Measurements from ENCODE around the gene ANKH. TPM values are rescaled to one million over a fixed set of nuclear protein-coding genes. Genes with fewer than 3 reads are reported as not detected.

The ANKH gene
- total and polyA plus RNA-seq, 2 donors (not counting 1 experiment from before 2014, with no cell fraction given), result 13.7 to 71.1 TPM

GRCh38 chr5:14893381-14893780, 21.8 kb upstream of the ANKH start:
- POLR2A ChIA-PET, result no interaction called here
- no peaks in the 10 kb centered on the region for H4K20me1 ChIP-seq (ENCODE audit: control insufficient read depth, insufficient read depth, low read length, poor library complexity, severe bottlenecking)
- H3K27ac Mint-ChIP-seq, result no peak overlapping the region
- peaks cover 14% of the 10 kb centered on the region for H3K27me3 Mint-ChIP-seq
- no peaks in the 10 kb centered on the region for H3K4me1 ChIP-seq (ENCODE audit: control insufficient read depth in 2 of 2, insufficient read depth in 2 of 2, low read length in 2 of 2)
- CTCF ChIA-PET, result no interaction called here
- TF ChIP-seq, protein P1, sequence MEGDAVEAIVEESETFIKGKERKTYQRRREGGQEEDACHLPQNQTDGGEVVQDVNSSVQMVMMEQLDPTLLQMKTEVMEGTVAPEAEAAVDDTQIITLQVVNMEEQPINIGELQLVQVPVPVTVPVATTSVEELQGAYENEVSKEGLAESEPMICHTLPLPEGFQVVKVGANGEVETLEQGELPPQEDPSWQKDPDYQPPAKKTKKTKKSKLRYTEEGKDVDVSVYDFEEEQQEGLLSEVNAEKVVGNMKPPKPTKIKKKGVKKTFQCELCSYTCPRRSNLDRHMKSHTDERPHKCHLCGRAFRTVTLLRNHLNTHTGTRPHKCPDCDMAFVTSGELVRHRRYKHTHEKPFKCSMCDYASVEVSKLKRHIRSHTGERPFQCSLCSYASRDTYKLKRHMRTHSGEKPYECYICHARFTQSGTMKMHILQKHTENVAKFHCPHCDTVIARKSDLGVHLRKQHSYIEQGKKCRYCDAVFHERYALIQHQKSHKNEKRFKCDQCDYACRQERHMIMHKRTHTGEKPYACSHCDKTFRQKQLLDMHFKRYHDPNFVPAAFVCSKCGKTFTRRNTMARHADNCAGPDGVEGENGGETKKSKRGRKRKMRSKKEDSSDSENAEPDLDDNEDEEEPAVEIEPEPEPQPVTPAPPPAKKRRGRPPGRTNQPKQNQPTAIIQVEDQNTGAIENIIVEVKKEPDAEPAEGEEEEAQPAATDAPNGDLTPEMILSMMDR (IDR thresholded peaks at IDR 0.05), result no peak
- no peak for TF ChIP-seq EZH2 (IDR thresholded peaks at IDR 0.05; ENCODE audit: borderline replicate concordance, insufficient read depth, low read depth, low read length, poor library complexity, severe bottlenecking)
- no peaks in the 10 kb centered on the region for H3K9me3 ChIP-seq (ENCODE audit: control extremely low read depth in 1 of 3, control insufficient read depth in 2 of 3, insufficient read depth in 1 of 3, low read length in 2 of 3)
- no peak overlapping the region for H3K27ac ChIP-seq (ENCODE audit: low read length in 2 of 2)
- H3K4me3 Mint-ChIP-seq, result no peak overlapping the region
- H3K79me2 ChIP-seq (ENCODE audit: control insufficient read depth, insufficient read depth, low read length), result no peaks in the 10 kb centered on the region
- DNase-seq (no peak), ATAC-seq (ENCODE audit: low read depth) (no peak)
- no peak overlapping the region for H3K4me2 ChIP-seq (replicated peaks; ENCODE audit: low read depth, low read length, poor library complexity, severe bottlenecking)
- no peak overlapping the region for H3K9ac ChIP-seq (ENCODE audit: low read length)
- H2AFZ ChIP-seq (ENCODE audit: insufficient read depth, low read depth, low read length, poor library complexity, severe bottlenecking), result no peak overlapping the region
- no peaks in the 10 kb centered on the region for H3K36me3 ChIP-seq (replicated peaks in 1 of 2; ENCODE audit: control extremely low read depth in 1 of 2, control insufficient read depth in 1 of 2, extremely low read depth in 1 of 2, insufficient read depth in 2 of 2, low read length in 1 of 2)
- no peak overlapping the region for H3K4me3 ChIP-seq (ENCODE audit: control extremely low read depth in 1 of 5, extremely low read depth in 1 of 5, insufficient read depth in 1 of 5, low read depth in 2 of 5, low read length in 4 of 5)
- H3K4me1 Mint-ChIP-seq, result no peaks in the 10 kb centered on the region
- intact Hi-C loops (cut with micrococcal nuclease), result no loop called here
- H3K9me3 Mint-ChIP-seq (ENCODE audit: insufficient read depth), result no peaks in the 10 kb centered on the region
- no peaks in the 10 kb centered on the region for H3K27me3 ChIP-seq (replicated peaks in 1 of 4; ENCODE audit: control extremely low read depth in 1 of 4, control insufficient read depth in 3 of 4, insufficient read depth in 4 of 4, low read length in 3 of 4)

GRCh38 chr5:14890846-14891245, 19.3 kb upstream of the ANKH start:
- TF ChIP-seq EZH2 (IDR thresholded peaks at IDR 0.05; ENCODE audit: borderline replicate concordance, insufficient read depth, low read depth, low read length, poor library complexity, severe bottlenecking), result no peak
- TF ChIP-seq, protein P1 (IDR thresholded peaks at IDR 0.05), result no peak
- Histone ChIP-seq H3K4me1 (ENCODE audit: control insufficient read depth in 2 of 2, insufficient read depth in 2 of 2, low read length in 2 of 2) (no peaks in the 10 kb centered on the region), H3K27ac (ENCODE audit: low read length in 2 of 2) (no peak overlapping the region), H4K20me1 (ENCODE audit: control insufficient read depth, insufficient read depth, low read length, poor library complexity, severe bottlenecking) (no peaks in the 10 kb centered on the region), H3K4me2 (replicated peaks; ENCODE audit: low read depth, low read length, poor library complexity, severe bottlenecking) (no peak overlapping the region), H3K9me3 (ENCODE audit: control extremely low read depth in 1 of 3, control insufficient read depth in 2 of 3, insufficient read depth in 1 of 3, low read length in 2 of 3) (no peaks in the 10 kb centered on the region), H3K36me3 (replicated peaks in 1 of 2; ENCODE audit: control extremely low read depth in 1 of 2, control insufficient read depth in 1 of 2, extremely low read depth in 1 of 2, insufficient read depth in 2 of 2, low read length in 1 of 2) (no peaks in the 10 kb centered on the region), H3K4me3 (ENCODE audit: control extremely low read depth in 1 of 5, extremely low read depth in 1 of 5, insufficient read depth in 1 of 5, low read depth in 2 of 5, low read length in 4 of 5) (no peak overlapping the region), H2AFZ (ENCODE audit: insufficient read depth, low read depth, low read length, poor library complexity, severe bottlenecking) (no peak overlapping the region), H3K27me3 (replicated peaks in 1 of 4; ENCODE audit: control extremely low read depth in 1 of 4, control insufficient read depth in 3 of 4, insufficient read depth in 4 of 4, low read length in 3 of 4) (no peaks in the 10 kb centered on the region), H3K9ac (ENCODE audit: low read length) (no peak overlapping the region), H3K79me2 (ENCODE audit: control insufficient read depth, insufficient read depth, low read length) (no peaks in the 10 kb centered on the region)
- DNase-seq (no peak), ATAC-seq (ENCODE audit: low read depth) (no peak)
- no CpG with 5 or more reads among the region's 5 CpGs for WGBS (ENCODE audit: insufficient coverage)
- peaks cover 5% of the 10 kb centered on the region for H3K27me3 Mint-ChIP-seq
- ChIA-PET CTCF (interaction anchor here (0.6 kb wide), 1 partner anchor 57 kb away, joined by 3 read pairs; no protein-coding TSS in a partner anchor), POLR2A (interaction anchor here (0.7 kb wide), 1 partner anchor 26 kb away, joined by 10 read pairs; no protein-coding TSS in a partner anchor)
- no peak overlapping the region for H3K4me3 Mint-ChIP-seq
- no peaks in the 10 kb centered on the region for H3K9me3 Mint-ChIP-seq (ENCODE audit: insufficient read depth)
- H3K27ac Mint-ChIP-seq, result no peak overlapping the region
- H3K4me1 Mint-ChIP-seq, result no peaks in the 10 kb centered on the region
- intact Hi-C loops (cut with micrococcal nuclease), result no loop called here
